ENCODE data around the gene TPRG1.

Gene TPRG1

DNA sequence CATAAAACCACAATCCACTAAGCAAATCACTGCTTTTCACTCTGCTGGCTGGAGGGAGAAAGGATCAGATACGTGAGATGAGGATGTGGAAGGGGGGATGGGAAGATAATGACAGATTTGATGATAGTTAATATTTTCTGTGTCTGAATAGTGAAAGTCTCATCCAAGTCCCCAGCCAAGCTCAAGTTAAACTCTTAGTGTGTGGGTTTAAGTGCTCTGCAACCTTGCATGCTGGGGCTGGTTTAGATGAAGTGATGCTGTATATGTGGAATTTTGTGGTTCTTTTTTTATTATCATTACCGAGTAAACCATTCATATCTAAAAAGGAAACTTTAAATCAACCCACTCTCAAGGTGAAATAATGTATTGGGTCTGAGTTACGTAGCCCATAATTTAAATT is 111.0 kb downstream of the TPRG1 start:
- no peak for DNase-seq (ENCODE audit: low read depth)
- TF ChIP-seq, protein P1, sequence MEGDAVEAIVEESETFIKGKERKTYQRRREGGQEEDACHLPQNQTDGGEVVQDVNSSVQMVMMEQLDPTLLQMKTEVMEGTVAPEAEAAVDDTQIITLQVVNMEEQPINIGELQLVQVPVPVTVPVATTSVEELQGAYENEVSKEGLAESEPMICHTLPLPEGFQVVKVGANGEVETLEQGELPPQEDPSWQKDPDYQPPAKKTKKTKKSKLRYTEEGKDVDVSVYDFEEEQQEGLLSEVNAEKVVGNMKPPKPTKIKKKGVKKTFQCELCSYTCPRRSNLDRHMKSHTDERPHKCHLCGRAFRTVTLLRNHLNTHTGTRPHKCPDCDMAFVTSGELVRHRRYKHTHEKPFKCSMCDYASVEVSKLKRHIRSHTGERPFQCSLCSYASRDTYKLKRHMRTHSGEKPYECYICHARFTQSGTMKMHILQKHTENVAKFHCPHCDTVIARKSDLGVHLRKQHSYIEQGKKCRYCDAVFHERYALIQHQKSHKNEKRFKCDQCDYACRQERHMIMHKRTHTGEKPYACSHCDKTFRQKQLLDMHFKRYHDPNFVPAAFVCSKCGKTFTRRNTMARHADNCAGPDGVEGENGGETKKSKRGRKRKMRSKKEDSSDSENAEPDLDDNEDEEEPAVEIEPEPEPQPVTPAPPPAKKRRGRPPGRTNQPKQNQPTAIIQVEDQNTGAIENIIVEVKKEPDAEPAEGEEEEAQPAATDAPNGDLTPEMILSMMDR (IDR thresholded peaks at IDR 0.05; ENCODE audit: low read depth, low read length, missing control alignments): no peak
- H3K4me3 ChIP-seq (ENCODE audit: low read depth, low read length): no peak overlapping the region

DNA sequence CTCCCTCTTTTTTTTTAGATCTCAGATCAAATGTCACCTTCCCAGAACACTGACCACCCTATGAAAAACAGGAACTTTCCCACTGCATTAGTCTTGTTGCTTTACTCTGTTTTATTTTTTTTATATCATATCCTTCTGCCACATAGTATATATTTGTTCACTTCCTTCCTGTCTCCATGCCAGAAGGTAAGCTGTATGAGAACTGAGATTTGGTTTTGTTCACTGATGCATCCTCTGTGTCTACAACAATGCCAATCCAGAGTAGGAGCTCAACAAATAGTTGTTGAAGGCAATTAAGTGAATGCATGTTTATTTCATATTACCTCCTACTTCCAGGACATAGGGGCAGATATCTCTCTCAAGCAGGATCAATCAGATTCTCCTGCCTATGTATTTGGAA is 114.4 kb downstream of the TPRG1 start:
- TF ChIP-seq, protein P1 (IDR thresholded peaks at IDR 0.05; ENCODE audit: low read depth, low read length, missing control alignments): no peak
- no peak overlapping the region for H3K4me3 ChIP-seq (ENCODE audit: low read depth, low read length)
- no peak for DNase-seq (ENCODE audit: low read depth)

DNA sequence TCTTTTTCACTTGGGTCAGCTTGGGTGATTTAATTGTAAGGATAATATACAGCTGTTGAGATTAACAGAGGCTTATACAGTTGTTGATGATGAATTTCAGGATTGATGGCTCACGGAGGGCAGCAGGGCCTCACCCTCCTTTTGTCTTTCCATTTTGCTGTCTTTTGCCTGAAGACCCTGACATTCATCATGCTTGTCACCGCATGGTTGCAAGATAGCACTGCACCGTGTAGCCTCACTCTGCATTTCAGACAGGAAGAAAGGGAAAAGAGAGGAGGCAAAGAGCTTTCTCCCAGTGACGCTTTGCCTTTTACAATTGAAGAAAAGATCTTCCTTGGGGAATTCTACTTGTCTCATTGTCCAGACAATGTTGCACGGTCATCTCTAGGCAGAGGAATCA is 115.1 kb downstream of the TPRG1 start:
- TF ChIP-seq, protein P1 (IDR thresholded peaks at IDR 0.05; ENCODE audit: low read depth, low read length, missing control alignments): no peak
- H3K4me3 ChIP-seq (ENCODE audit: low read depth, low read length): no peak overlapping the region
- DNase-seq (ENCODE audit: low read depth): no peak

DNA sequence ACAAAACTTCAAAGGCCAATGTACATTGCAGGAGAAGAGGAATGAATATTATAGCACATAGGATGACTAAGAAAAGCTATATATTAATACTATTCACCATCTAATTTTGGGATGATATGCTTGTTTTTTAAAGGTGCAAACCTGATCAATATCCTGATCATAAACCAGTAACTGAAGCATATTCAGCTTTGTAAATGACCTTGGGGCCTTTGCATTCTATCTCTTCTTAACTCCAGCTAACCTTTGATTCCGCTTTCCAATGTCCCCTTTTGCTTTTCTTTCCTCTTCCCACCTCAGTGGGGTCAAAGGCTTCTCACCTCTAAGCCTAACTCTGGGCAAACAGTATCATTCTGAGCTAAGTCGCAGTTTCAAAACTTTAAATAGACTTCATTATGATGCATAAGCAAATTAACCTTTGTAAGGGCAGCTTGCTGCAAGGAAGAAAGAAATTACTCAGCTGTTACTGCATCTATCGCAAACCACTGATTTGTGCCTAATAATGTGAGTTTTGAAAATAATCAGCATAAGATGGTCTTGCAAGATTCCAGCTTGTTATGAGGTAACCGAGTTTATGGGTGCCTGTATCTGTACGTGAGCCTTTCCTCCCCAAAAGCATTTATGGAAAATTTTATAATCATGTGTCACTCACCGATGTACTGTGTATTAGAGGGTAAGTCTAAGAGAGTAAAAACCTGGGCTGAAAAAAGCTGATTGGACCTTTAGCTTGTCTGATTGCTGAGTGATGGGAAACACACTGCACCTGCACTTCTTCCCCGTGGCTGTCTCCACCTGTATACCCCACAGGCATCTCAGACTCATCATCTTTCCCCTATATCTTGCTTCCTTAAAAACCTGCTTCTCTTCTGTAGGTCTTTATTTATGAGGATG is 116.8 kb downstream of the TPRG1 start:
- TF ChIP-seq, protein P1 (IDR thresholded peaks at IDR 0.05; ENCODE audit: low read depth, low read length, missing control alignments): no peak
- no peak for DNase-seq (ENCODE audit: low read depth)
- peak overlapping the region; percentile 27 for H3K4me3 ChIP-seq (ENCODE audit: low read depth, low read length)

DNA sequence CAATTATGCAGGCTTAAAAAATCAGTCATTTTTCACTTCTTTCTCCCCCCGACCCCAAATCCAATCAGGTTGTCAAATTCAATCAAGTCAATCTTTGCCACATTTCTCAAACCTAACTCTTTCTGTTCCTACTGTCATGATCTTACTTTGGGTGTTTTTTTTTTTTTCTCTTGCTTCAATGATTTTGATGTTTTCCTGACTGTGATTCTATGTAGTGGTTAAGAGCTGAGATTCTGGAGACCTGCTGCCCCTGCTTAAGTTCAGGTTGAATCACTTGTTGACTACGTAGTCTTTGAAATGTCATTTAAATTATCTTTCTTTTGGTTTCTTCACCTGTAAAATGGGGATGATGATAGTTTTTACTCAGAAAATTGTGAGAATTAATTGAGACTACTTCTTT is 117.5 kb downstream of the TPRG1 start:
- H3K4me3 ChIP-seq (ENCODE audit: low read depth, low read length): peak overlapping the region; percentile 27; the same call in 1 of the 2 replicates

DNA sequence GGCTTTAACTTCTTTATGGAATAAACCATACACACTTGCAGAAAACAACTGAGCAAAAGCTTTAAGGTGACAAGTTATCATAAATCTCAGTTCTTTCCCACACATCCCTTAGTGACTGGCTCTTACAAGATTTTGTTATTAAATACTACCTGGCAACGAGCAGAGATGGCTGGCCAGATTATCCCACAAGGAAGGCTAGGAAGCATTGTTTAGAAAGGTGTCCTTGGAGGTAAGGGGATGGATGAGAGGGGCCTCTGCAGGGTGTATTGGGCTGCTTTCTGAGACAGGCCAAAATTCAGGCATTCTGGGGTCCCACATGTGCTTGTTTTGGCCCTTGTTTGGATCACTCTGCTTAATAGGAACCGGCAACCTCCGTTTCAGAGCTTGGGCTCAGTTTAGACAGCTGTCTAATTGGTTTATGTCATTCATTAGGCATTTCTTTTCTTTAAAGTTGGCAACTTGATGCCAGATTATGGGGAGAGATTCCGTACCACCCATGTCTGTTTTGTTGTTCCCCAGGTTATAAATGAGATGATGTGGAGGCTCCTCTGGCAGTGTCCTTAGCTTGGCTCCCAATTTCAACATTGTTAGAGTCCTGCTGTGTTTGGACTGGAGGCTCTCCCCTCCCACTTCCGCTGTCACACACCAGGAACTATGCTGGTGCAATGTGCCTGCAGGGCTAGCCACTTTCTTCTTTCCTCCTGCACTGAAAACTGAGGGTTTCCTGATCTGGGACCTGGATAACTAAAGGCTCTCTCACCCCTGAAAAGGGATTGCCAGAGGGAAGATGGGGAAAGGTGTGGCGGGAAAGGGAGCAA is 121.1 kb downstream of the TPRG1 start:
- TF ChIP-seq, protein P1 (IDR thresholded peaks at IDR 0.05; ENCODE audit: low read depth, low read length, missing control alignments): no peak
- no peak overlapping the region for H3K4me3 ChIP-seq (ENCODE audit: low read depth, low read length)
- no peak for DNase-seq (ENCODE audit: low read depth)

More for the DNA sequence above, 117.5 kb downstream of the TPRG1 start:
- no peak for DNase-seq (ENCODE audit: low read depth)
- TF ChIP-seq, protein P1 (IDR thresholded peaks at IDR 0.05; ENCODE audit: low read depth, low read length, missing control alignments): no peak
